SW480 (cell line): ENCODE results near the gene GID4.

Source experiments
- DNase-seq: peaks from one replicate; pipeline ENCODE4 v3.0.0-alpha.2; 2016; ENCODE audit warnings: low spot score

The GID4 gene

GRCh38 chr17:18102640-18103039 lies 63.4 kb downstream of the GID4 start:
- DNase-seq, result no peak

GRCh38 chr17:18105027-18105426 lies 65.8 kb downstream of the GID4 start:
- DNase-seq, result no peak

GRCh38 chr17:18105595-18105994 lies 66.4 kb downstream of the GID4 start:
- DNase-seq, result no peak

- no peak for DNase-seq
Observed at GRCh38 chr17:18106211-18106610, 67.0 kb downstream of the GID4 start.

DNA sequence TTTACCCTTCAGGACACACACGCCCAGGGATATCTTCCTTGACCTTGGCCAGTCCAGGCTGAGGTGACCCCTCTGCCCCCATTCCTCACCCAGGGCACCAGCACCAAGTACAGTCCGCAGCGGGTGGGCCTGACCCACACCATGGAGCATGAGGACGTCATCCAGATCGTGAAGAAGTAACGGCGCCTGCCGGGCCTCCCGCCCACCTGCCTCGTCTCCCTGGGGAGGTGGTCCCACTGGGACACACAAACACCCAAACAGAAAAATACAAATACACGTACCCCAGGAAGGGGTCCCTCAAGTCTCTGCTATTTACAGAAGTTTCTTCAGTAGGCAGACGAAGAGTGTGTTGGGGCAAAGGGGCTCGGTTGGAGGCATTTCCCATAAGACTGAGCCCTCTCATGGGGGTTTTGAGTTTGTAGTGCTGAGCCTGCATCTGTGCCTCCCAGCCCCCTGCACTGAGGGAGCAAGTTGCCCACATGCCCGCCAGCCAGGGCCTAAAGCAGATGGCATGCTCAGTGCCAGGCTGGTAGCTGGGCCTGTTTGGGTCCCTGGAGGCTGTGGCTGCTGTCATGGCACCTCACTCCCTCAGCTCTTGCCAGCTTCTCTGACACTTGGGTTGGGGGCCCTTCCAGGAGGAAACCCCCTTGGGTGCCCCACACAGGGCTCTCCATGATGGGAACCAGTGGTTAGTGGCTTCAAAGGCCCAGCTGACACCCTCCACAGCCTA lies 68.0 kb downstream of the GID4 start:
- no peak for DNase-seq

DNA sequence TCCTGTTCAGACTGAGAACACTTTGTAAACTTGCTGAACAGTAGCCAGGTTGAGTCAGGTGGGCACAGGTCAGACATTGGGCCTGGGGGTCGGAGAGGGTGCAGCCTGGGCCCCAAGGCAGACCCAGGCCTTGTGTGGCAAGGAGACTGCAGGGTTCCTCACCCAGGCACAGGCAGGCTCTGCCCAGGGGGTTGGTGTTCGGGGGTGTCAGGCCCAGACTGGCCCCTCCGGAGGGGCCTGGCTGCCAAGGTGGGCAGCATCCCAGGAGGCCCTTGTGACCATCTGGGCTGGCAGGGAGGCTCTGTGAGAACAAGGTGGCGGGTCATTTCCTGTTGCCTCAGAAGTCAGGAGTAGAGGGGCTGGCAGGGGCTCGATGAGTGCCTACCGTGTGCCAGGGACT lies 68.8 kb downstream of the GID4 start:
- no peak for DNase-seq

- no peak for DNase-seq
Observed at GRCh38 chr17:18108401-18109312, 69.4 kb downstream of the GID4 start, which contains the start of gene MYO15A. TSS of gene MYO15A (plus strand) at chr17:18108756. CDS start at chr17:18118801, 10,045 bp downstream.

DNA sequence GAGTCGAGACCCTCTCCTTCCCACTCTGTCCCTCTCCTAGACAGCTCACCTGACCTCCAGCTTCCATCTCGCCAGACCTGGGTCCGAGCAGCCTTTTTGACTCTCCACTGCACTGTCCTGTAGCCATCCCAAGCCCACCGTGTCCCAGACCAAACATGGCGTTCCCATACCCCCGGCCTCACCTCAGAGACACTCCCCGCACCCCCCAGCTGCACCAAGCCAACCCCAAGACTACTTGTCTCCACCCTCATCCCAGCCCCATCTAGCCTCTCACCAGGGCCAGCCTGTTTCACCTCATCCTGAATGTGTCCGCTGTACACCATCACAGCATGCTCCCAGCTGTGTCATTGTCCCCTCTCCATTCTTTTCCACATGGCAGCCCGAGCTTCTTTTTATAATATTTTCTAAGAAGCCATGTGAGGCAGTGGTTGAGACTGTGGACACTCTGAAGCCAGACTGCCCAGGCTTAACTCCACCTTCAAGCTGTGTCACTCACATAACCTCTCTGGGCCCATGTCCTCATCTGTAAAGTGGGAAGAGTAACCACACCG lies 70.8 kb downstream of the GID4 start:
- DNase-seq, result no peak

- no peak for DNase-seq
Observed at GRCh38 chr17:18110636-18111145, 71.5 kb downstream of the GID4 start.

DNA sequence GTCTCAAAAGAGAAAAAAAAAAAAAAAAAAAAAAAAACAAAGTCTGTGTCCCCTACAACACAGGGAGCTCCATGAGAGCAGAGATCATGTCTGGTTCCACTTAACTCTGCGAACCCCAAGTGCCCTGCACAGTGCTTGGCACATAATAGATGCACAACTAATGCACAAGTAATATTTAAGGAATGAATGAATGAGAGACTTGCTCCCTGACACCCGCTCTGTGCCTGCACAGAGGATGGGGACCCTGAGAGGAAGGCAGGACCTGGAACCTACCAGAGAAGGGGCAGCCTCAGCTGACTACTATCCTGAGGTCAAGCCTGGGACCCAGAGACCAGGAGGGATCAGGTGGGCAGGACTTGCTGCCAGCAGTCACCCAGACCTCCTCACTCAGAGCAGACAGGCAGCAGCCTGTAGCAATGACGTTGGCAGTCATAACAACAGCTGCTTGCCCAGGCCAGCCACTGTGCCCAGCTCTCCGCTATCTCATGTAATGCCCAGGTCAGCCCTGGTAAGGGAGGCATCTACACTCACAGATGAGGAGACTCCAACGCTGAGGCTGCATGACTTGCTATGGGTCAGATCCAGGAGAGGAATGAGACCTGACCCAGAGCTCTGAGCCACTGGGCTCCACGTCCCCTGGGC lies 72.2 kb downstream of the GID4 start:
- DNase-seq, result no peak

DNA sequence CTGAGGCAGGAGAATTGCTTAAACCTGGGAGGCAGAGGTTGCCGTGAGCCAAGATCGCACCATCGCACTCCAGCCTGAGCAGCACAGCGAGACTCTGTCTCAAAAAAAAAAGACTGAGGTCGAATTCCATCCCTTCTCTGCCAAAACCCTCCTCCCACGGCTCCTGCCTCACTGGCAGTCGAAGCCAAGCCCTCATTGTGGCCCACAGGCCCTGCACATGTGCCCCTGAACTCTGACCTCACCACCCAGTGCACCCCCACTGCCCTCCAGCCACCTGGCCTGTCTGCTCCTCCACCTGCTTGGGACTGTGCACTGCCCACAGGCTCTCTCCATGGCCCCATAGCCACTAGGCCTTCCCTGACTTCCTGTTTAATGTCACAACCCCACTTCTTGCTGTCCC lies 76.3 kb downstream of the GID4 start:
- no peak for DNase-seq

- DNase-seq, result no peak
Observed at GRCh38 chr17:18116078-18116477, 76.9 kb downstream of the GID4 start.

DNA sequence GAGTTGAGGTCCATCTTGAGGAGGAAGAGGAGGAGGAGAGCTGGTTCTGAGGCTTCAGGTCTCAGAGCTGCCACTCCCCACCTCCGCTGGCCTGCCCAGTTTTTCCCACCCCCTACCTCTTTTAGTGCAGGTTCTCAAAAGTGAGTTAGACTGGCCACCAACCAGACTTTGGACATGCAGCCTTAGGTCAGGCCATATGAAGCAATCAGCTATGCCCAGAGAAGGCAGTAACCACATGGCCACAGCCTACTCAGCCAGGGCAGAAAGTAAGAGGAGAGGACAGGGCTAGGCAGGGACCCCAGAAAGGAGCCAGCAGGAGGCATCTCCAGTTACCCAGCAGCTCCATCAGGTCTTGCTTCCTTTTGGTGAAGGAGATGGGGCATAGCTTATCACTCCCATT lies 78.3 kb downstream of the GID4 start:
- DNase-seq, result no peak
